ENCODE data around the gene DYNC1I1. TPM values are rescaled to one million over a fixed set of nuclear protein-coding genes. Genes with fewer than 3 reads are reported as not detected.

The DYNC1I1 gene
- total RNA-seq, 1 experiment from 2014 or later = 3.2 TPM

GRCh38 chr7:95931460-95932232 lies 159.3 kb downstream of the DYNC1I1 start:
- Histone ChIP-seq H3K9me3 (ENCODE audit: control insufficient read depth, low read depth, low read length) (no peaks in the 10 kb centered on the region), H3K56ac (ENCODE audit: insufficient read length, low read depth, low read length) (no peak overlapping the region), H4K5ac (ENCODE audit: insufficient read length, low read depth, low read length) (no peak overlapping the region), H2BK12ac (ENCODE audit: insufficient read length, low read depth, low read length) (no peak overlapping the region), H3K27me3 (ENCODE audit: insufficient read depth, low read length) (no peaks in the 10 kb centered on the region), H2BK120ac (ENCODE audit: low read depth, low read length, poor library complexity, severe bottlenecking) (no peak overlapping the region), H3T11ph (ENCODE audit: low read length) (no peak overlapping the region), H4K20me1 (ENCODE audit: control insufficient read depth, insufficient read depth, insufficient read length) (no peaks in the 10 kb centered on the region), H4K8ac (replicated peaks; ENCODE audit: insufficient read length, low read depth, low read length) (no peak overlapping the region), H3K9ac (ENCODE audit: extremely low read depth, insufficient read length, low read length) (no peak overlapping the region), H2BK5ac (ENCODE audit: insufficient read length, low read length) (no peak overlapping the region), H2BK15ac (ENCODE audit: low read depth, low read length) (no peak overlapping the region), H3K27ac (ENCODE audit: insufficient read length, low read depth, low read length) (no peak overlapping the region), H3K18ac (ENCODE audit: insufficient read length, low read depth, low read length) (no peak overlapping the region), H3K23ac (ENCODE audit: insufficient read length, low read depth, low read length) (no peak overlapping the region), H3K23me2 (ENCODE audit: insufficient read length, low read depth, low read length, poor library complexity, severe bottlenecking) (no peaks in the 10 kb centered on the region), H3K4me1 (ENCODE audit: insufficient read depth, low read length) (no peaks in the 10 kb centered on the region), H3K14ac (ENCODE audit: insufficient read depth, low read length) (no peak overlapping the region), H3K79me1 (ENCODE audit: insufficient read depth, low read depth, low read length, poor library complexity, severe bottlenecking) (no peaks in the 10 kb centered on the region), H2AFZ (ENCODE audit: low read length) (no peak overlapping the region), H2BK20ac (ENCODE audit: low read depth, low read length, poor library complexity, severe bottlenecking) (no peak overlapping the region), H3K4me2 (ENCODE audit: insufficient read depth, insufficient read length, low read length) (no peak overlapping the region), H2AK5ac (ENCODE audit: insufficient read length, low read length) (no peak overlapping the region), H3K4ac (ENCODE audit: low read depth, low read length) (no peak overlapping the region), H4K91ac (ENCODE audit: insufficient read length, low read depth, low read length) (no peak overlapping the region), H3K79me2 (ENCODE audit: insufficient read depth, low read length) (no peaks in the 10 kb centered on the region)
- peaks cover 2% of the 10 kb centered on the region; the same call in 1 of the 2 replicates for H3K27me3 Mint-ChIP-seq (ENCODE audit: low read depth)
- H3K4me3 Mint-ChIP-seq = no peak overlapping the region
- TF ChIP-seq CTCF (conservative IDR thresholded peaks at IDR 0.05) = no peak
- no peaks in the 10 kb centered on the region for H3K36me3 Mint-ChIP-seq (ENCODE audit: insufficient read depth in 1 of 3, low read depth in 3 of 3)
- DNase-seq = no peak
- no peaks in the 10 kb centered on the region for H3K4me1 Mint-ChIP-seq
- no peak overlapping the region for H3K27ac Mint-ChIP-seq
- H3K9me3 Mint-ChIP-seq = no peaks in the 10 kb centered on the region
- WGBS (ENCODE audit: extremely low coverage, insufficient read length, low lambda C conversion rate) = no CpG with 5 or more reads among the region's 6 CpGs
